Right lobe of liver (tissue), 4 donors: ENCODE measurements around the gene SAT2.

Experiments used
- CTCF ChIP-seq, 4 donors: fragments of 200-600 bp in 3 of 4; fragments of 450-650 bp in 1 of 4; IDR thresholded peaks; one replicate each; pipeline versions ENCODE4 v1.5.1 to v1.8.0; 2016 to 2022; ENCODE audit warnings: antibody characterized with exemption in 4 of 4, mild to moderate bottlenecking in 2 of 4
- POLR2A ChIP-seq: fragments of 450-650 bp; IDR thresholded peaks from one replicate; pipeline ENCODE4 v1.6.1; 2017; ENCODE audit warnings: antibody characterized with exemption, mild to moderate bottlenecking
- donor health status: DM: no; HTN: no; CAD: no.
- donor health status: DM: no; HTN: no; CAD: no.
- donor health status: DM: no; HTN: yes; CAD: no.

DNA sequence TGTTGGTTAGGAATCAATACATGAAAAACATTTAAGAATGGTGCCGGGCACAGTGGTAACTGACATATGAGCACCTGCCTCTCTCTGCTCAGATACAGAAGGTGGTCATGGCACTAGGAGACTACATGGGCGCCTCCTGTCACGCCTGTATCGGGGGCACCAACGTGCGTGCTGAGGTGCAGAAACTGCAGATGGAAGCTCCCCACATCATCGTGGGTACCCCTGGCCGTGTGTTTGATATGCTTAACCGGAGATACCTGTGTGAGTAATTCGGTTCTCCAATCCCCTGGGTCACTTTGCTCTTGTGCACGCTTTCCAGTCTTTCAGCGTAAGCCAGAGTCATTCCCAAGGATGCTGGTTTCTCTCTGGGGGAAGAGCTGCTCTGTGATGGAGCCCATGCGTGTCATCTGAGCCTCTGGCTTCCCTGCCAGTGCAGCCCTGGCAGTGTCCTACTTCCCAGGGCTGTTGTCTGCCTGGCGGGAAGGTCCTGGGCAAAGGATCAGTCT, 51.1 kb downstream of the SAT2 start:
- no peak for TF ChIP-seq POLR2A
- no peak for TF ChIP-seq CTCF (IDR thresholded peaks at IDR 0.05)
